VCaP (cell line): ENCODE measurements around the gene MERTK.

Source experiments
- H3K27ac ChIP-seq: fragments of 450-650 bp; 2 replicates; pipeline ENCODE4 v1.5.1; 2017
- TF ChIP-seq, protein P1 (sequence below): fragments of 450-650 bp; conservative IDR thresholded peaks from 2 replicates; pipeline ENCODE4 v1.5.1; 2017; ENCODE audit warnings: mild to moderate bottlenecking, moderate library complexity

MERTK gene

DNA sequence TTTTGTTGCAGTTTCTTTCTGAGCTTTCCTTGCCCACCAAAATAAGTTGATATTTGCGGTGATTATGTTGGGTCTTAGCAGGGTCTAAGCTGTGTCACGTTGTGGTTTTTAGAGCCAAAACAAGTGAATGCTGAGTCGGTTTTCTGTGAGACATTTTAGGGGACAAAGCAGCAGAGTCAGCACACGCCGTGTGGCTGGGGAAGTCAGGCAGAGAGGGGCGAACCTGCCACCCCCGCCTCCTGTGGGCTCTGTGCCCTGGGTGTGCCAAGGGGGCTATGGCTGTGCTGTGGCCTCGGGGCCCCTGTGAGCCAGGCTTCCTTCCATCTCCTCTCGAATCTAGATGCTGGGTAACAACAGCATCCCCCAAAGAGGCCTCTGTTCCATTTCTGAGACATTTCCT, 125.8 kb downstream of the MERTK start:
- TF ChIP-seq, protein P1, sequence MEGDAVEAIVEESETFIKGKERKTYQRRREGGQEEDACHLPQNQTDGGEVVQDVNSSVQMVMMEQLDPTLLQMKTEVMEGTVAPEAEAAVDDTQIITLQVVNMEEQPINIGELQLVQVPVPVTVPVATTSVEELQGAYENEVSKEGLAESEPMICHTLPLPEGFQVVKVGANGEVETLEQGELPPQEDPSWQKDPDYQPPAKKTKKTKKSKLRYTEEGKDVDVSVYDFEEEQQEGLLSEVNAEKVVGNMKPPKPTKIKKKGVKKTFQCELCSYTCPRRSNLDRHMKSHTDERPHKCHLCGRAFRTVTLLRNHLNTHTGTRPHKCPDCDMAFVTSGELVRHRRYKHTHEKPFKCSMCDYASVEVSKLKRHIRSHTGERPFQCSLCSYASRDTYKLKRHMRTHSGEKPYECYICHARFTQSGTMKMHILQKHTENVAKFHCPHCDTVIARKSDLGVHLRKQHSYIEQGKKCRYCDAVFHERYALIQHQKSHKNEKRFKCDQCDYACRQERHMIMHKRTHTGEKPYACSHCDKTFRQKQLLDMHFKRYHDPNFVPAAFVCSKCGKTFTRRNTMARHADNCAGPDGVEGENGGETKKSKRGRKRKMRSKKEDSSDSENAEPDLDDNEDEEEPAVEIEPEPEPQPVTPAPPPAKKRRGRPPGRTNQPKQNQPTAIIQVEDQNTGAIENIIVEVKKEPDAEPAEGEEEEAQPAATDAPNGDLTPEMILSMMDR: no peak
- H3K27ac ChIP-seq: peak overlapping the region; percentile 48

DNA sequence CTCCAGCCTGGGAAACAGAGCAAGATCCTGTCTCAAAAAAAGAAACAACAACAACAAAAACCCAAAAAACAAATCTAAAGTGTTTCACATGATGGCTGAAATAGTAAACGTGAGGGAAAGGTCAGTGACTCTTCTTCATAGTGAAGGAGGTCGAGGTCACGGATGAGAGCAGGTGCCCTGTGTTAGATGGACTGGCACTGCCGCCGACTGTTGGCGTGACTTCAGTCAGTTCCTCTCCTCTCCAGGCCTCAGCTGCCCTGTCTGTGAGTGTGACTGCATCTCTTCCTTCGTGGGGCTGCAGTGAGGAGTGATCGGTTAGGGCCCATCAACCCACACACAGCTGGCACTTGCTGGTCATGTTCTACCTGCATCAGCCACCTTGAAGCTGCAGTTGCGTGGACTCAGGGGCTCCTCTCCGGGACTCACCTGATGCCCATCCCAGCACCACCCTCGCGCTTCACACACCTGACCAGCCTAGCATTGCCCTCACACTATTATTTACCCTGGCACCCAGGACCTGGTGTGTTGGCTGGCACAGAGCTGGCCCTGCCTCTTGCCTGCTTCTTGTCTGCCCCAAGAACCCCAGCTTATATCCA, 126.6 kb downstream of the MERTK start:
- TF ChIP-seq, protein P1: no peak
- peak overlapping the region; percentile 79; the same call in 1 of the 2 replicates for H3K27ac ChIP-seq

DNA sequence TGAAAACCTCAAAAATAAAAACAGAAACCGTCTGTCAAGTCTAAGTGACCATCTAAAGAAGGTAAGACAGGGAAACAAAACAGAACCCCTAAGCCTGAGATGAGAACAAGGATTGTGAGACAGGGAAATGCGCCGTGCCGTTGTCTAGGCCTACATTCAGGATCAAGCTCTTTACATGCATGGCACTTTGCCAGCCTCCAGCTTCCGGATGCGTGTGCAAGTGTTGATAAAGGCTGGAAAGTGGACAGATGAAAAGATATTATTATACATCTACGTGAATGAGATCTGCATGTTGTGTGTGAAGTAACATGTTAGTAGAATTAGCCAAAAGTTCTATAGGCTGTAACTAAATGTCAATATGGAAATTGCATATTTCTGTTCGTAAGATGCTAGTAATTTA, 128.1 kb downstream of the MERTK start:
- TF ChIP-seq, protein P1: no peak
- peak overlapping the region; percentile 79 for H3K27ac ChIP-seq

DNA sequence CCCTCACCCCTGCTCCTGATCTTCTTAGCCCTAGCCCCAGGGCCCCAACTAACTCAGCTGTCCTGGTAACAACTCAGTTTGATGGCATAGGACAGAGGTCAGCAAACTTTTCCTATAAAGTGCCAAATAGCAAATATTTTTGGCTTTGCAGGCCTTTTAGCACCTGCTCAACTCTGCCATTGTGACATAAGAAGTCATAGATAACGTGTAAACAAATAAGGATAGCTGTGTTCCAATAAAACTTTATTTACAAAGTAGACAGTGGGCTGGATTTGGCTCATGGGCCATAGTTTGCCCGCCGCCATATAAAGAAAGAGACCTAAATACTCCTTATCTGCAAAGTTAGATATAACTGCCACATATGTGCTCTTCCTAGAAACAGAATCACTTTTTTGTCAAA, 129.4 kb downstream of the MERTK start:
- TF ChIP-seq, protein P1: no peak
- H3K27ac ChIP-seq: peak overlapping the region; percentile 79

DNA sequence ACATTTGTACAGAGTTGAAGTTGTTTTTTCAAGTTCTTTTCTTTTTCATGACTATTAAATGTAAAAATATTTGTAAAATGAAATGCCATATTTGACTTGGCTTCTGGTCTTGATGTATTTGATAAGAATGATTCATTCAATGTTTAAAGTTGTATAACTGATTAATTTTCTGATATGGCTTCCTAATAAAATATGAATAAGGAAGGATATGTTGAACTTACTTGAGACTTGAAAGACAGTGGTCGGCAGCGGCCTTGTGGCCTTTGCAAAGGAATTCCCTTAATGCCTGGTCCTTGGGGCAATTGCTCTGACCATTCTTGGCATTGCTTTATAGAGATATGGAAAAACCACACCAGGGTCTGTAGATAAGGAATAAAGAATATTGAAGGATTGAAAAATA, 130.8 kb downstream of the MERTK start:
- peak overlapping the region; percentile 79 for H3K27ac ChIP-seq
- TF ChIP-seq, protein P1: no peak

DNA sequence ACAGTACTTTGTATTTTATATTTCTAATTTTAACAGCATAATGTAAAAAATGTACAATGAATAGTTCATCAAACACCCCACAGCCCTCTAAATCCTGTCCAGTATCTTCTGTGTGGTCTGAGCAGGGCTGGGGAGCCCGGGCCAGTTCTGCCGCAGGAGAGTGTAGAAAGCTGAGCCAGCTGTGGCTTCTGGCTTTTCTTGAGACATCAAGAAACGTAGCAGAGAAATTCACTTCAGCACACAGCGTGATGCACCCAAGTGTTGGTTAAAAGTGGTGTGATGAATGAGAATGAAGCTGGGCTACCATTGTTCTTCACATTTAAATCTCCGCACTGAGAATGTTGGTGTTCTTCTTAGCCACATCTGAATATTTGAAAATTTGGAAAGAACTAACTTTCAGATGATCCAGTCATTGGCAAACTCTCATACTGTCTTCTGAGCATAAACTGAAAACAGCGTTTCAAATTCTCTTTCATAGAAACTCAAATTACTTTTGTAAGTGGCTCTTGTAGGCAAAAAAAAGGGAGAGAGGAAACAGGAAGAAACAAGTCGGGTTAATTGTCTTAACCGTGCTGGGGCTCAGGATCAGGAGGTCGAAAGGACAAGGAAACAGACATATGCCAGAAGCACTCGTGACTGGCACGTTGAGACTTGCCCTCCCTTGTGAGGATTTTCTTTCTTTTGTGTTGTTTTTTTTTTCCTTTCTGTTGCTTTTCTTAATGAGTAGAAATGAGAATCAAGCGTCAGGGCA, 133.2 kb downstream of the MERTK start:
- H3K27ac ChIP-seq: peak overlapping the region; percentile 79
- TF ChIP-seq, protein P1: no peak

DNA sequence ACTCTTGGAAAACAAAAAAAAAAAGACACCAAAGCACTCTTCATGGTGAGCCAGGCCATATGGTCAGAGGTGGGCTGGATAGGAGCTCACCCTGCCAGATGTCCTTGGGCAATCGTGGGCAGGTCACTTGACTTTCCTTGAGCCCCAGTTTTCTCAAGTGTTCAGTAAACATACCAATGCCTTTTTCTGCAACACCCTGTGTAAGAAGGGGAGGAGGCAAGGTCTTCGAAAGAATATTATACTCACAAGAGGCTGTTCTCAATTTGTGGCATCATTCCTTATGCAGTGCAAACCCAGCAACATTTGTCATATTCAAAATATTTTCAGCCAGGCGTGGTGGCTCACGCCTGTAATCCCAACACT, 133.8 kb downstream of the MERTK start:
- TF ChIP-seq, protein P1: no peak
- peak overlapping the region; percentile 79 for H3K27ac ChIP-seq
